ENCODE measurements around the gene ZNF311. TPM values are rescaled to one million over a fixed set of nuclear protein-coding genes. Genes with fewer than 3 reads are reported as not detected.
A peak's percentile ranks its signal among the peaks of the same experiment; 100 is the strongest.

ZNF311 gene
- total and polyA plus RNA-seq, 9 of the 15 experiments (the other 6 are each of a cell fraction or from before 2014, with no cell fraction given), result 5.1 to 10.0 (median 7.5) TPM

DNA sequence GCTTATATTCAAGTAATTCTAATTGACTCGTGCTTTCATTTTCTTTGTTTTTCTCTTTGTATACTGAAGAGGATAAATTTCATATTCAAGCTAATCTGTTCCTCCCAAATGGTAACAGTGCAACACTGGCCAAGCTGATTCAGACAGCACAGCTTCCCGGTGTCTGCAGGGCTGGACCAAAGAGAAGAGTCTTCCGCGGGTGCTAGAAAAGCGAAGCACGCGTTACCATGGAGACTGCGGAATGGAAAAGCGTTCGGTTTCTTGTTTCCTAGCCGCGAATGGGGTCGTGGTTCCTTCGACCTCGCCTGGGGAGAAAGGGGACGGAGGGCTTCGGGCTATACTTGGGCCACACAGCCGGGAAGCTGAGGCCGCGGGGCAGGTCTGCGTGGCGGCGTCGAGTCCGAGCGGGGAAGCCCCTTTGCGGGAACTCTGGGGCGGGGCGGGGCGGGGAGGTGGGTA is 6.2 kb upstream of the ZNF311 start (continued):
- TF ChIP-seq, protein P1, sequence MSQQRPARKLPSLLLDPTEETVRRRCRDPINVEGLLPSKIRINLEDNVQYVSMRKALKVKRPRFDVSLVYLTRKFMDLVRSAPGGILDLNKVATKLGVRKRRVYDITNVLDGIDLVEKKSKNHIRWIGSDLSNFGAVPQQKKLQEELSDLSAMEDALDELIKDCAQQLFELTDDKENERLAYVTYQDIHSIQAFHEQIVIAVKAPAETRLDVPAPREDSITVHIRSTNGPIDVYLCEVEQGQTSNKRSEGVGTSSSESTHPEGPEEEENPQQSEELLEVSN (IDR thresholded peaks at IDR 0.05; ENCODE audit: borderline replicate concordance in 1 of 2, extremely low read depth in 1 of 2, insufficient read depth in 1 of 2, insufficient read length in 1 of 2, low read depth in 1 of 2, low read length in 1 of 2, poor library complexity in 1 of 2, severe bottlenecking in 1 of 2), result peak; percentile 56 to 73
- TF ChIP-seq MCM7 (IDR thresholded peaks at IDR 0.05) (no peak), HEY1 (CRISPR knock-in tag; IDR thresholded peaks at IDR 0.05; ENCODE audit: borderline replicate concordance) (no peak), SAFB2 (IDR thresholded peaks at IDR 0.05; ENCODE audit: borderline replicate concordance, low read depth, low read length, severe bottlenecking) (no peak), EP400 (IDR thresholded peaks at IDR 0.05) (0 out of 2 replicates have a peak, but pooled peaks have one; percentile 23), HDGF (IDR thresholded peaks at IDR 0.05) (no peak), RBM22 (IDR thresholded peaks at IDR 0.05; ENCODE audit: low read depth, low read length, poor library complexity, severe bottlenecking) (no peak), SIRT6 (IDR thresholded peaks at IDR 0.05; ENCODE audit: low read depth, low read length) (no peak), NFE2 (IDR thresholded peaks at IDR 0.05; ENCODE audit: low read depth) (no peak), ZSCAN32 (CRISPR knock-in tag; IDR thresholded peaks at IDR 0.05) (no peak), KLF13 (tag; IDR thresholded peaks at IDR 0.05; ENCODE audit: borderline replicate concordance, low read depth) (no peak), ZNF589 (CRISPR knock-in tag; IDR thresholded peaks at IDR 0.05; ENCODE audit: low read depth) (no peak), SLC30A9 (CRISPR knock-in tag; IDR thresholded peaks at IDR 0.05) (no peak)
- TF ChIP-seq, protein P2, sequence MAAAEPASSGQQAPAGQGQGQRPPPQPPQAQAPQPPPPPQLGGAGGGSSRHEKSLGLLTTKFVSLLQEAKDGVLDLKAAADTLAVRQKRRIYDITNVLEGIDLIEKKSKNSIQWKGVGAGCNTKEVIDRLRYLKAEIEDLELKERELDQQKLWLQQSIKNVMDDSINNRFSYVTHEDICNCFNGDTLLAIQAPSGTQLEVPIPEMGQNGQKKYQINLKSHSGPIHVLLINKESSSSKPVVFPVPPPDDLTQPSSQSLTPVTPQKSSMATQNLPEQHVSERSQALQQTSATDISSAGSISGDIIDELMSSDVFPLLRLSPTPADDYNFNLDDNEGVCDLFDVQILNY (CRISPR knock-in tag; IDR thresholded peaks at IDR 0.05), result no peak
- TF ChIP-seq, protein P3, sequence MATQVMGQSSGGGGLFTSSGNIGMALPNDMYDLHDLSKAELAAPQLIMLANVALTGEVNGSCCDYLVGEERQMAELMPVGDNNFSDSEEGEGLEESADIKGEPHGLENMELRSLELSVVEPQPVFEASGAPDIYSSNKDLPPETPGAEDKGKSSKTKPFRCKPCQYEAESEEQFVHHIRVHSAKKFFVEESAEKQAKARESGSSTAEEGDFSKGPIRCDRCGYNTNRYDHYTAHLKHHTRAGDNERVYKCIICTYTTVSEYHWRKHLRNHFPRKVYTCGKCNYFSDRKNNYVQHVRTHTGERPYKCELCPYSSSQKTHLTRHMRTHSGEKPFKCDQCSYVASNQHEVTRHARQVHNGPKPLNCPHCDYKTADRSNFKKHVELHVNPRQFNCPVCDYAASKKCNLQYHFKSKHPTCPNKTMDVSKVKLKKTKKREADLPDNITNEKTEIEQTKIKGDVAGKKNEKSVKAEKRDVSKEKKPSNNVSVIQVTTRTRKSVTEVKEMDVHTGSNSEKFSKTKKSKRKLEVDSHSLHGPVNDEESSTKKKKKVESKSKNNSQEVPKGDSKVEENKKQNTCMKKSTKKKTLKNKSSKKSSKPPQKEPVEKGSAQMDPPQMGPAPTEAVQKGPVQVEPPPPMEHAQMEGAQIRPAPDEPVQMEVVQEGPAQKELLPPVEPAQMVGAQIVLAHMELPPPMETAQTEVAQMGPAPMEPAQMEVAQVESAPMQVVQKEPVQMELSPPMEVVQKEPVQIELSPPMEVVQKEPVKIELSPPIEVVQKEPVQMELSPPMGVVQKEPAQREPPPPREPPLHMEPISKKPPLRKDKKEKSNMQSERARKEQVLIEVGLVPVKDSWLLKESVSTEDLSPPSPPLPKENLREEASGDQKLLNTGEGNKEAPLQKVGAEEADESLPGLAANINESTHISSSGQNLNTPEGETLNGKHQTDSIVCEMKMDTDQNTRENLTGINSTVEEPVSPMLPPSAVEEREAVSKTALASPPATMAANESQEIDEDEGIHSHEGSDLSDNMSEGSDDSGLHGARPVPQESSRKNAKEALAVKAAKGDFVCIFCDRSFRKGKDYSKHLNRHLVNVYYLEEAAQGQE (IDR thresholded peaks at IDR 0.05; ENCODE audit: borderline replicate concordance), result no peak
- TF ChIP-seq, protein P3 (CRISPR knock-in tag; IDR thresholded peaks at IDR 0.05; ENCODE audit: low read depth), result no peak
- TF ChIP-seq, protein P4, sequence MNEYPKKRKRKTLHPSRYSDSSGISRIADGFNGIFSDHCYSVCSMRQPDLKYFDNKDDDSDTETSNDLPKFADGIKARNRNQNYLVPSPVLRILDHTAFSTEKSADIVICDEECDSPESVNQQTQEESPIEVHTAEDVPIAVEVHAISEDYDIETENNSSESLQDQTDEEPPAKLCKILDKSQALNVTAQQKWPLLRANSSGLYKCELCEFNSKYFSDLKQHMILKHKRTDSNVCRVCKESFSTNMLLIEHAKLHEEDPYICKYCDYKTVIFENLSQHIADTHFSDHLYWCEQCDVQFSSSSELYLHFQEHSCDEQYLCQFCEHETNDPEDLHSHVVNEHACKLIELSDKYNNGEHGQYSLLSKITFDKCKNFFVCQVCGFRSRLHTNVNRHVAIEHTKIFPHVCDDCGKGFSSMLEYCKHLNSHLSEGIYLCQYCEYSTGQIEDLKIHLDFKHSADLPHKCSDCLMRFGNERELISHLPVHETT (CRISPR knock-in tag; conservative IDR thresholded peaks at IDR 0.05 in 1 of 2, IDR thresholded peaks at IDR 0.05 in 1 of 2), result no peak
